Calu3 (cell line): ENCODE results near the gene DEFB113. TPM values are rescaled to one million over a fixed set of nuclear protein-coding genes. Genes with fewer than 3 reads are reported as not detected.

Experiments
- BruUV-seq: library from RNA; stranded (reverse); fragments of 400-500 nt; replicated peaks from 2 replicates; lab custom pipeline; 2021; lab: Mats Ljungman, UMichigan
- CTCF ChIA-PET: fragments of 300-600 bp; sonication (Branson Sonifier 250); formaldehyde crosslinking; loops from one replicate; lab custom pipeline; 2022; ENCODE audit warnings: antibody characterized with exemption; lab: Charles Lee
- DNase-seq: peaks from one replicate; pipeline ENCODE4 v3.0.0; 2022
- H3K27ac Mint-ChIP-seq: one replicate; pipeline ENCODE4 v1.8.0; 2022; ENCODE audit warnings: mixed read lengths; ENCODE audit not compliant: unreplicated experiment
- H3K27me3 Mint-ChIP-seq: one replicate; pipeline ENCODE4 v1.8.0; 2022; ENCODE audit warnings: mixed read lengths; ENCODE audit not compliant: unreplicated experiment
- H3K36me3 Mint-ChIP-seq: one replicate; pipeline ENCODE4 v1.8.0; 2022; ENCODE audit warnings: mild to moderate bottlenecking, moderate library complexity, mixed read lengths; ENCODE audit not compliant: insufficient read depth, unreplicated experiment
- H3K4me1 Mint-ChIP-seq: one replicate; pipeline ENCODE4 v1.8.0; 2022; ENCODE audit warnings: mild to moderate bottlenecking, low read depth, mixed read lengths; ENCODE audit not compliant: unreplicated experiment
- H3K4me3 Mint-ChIP-seq: one replicate; pipeline ENCODE4 v1.8.0; 2022; ENCODE audit warnings: mild to moderate bottlenecking, low read depth, moderate library complexity, mixed read lengths; ENCODE audit not compliant: unreplicated experiment
- H3K9me3 Mint-ChIP-seq: one replicate; pipeline ENCODE4 v1.8.0; 2022; ENCODE audit warnings: low read depth, mixed read lengths; ENCODE audit not compliant: unreplicated experiment
- CTCF ChIP-seq: fragments of 200-600 bp; IDR thresholded peaks from one replicate; pipeline ENCODE4 v1.8.0; 2022; ENCODE audit warnings: antibody characterized with exemption; ENCODE audit not compliant: unreplicated experiment
- intact Hi-C: fragments of 100-400 bp; cut with micrococcal nuclease; formaldehyde crosslinking; loops from one replicate; pipeline ENCODE4 v1.10.0; 2022; ENCODE audit not compliant: unreplicated experiment
- total RNA-seq: library from RNA; stranded (reverse); gene quantifications from 2 replicates; pipeline ENCODE4 v1.2.3, GENCODE V29; 2022

Gene DEFB113
- total RNA-seq, 1 experiment from 2014 or later = not detected

GRCh38 chr6:49934770-49935169 lies 34.7 kb downstream of the DEFB113 start:
- DNase-seq = no peak
- BruUV-seq = no TSS peak
- Mint-ChIP-seq H3K27me3 (no peaks in the 10 kb centered on the region), H3K9me3 (no peaks in the 10 kb centered on the region), H3K4me3 (no peak overlapping the region), H3K27ac (no peak overlapping the region), H3K4me1 (no peaks in the 10 kb centered on the region), H3K36me3 (no peaks in the 10 kb centered on the region)
- TF ChIP-seq CTCF = no peak
- CTCF ChIA-PET = no interaction called here
- intact Hi-C loops = no loop called here

- no peak for TF ChIP-seq CTCF
- H3K36me3 Mint-ChIP-seq = no peaks in the 10 kb centered on the region
- no peaks in the 10 kb centered on the region for H3K9me3 Mint-ChIP-seq
- no peak overlapping the region for H3K27ac Mint-ChIP-seq
- intact Hi-C loops = no loop called here
- CTCF ChIA-PET = no interaction called here
- no TSS peak for BruUV-seq
- no peaks in the 10 kb centered on the region for H3K4me1 Mint-ChIP-seq
- no peaks in the 10 kb centered on the region for H3K27me3 Mint-ChIP-seq
- no peak for DNase-seq
- no peak overlapping the region for H3K4me3 Mint-ChIP-seq
Measured at GRCh38 chr6:49933526-49933925, 35.9 kb downstream of the DEFB113 start.

GRCh38 chr6:49929340-49929739 lies 40.1 kb downstream of the DEFB113 start:
- no peaks in the 10 kb centered on the region for H3K27me3 Mint-ChIP-seq
- no peaks in the 10 kb centered on the region for H3K36me3 Mint-ChIP-seq
- TF ChIP-seq CTCF = no peak
- no peak overlapping the region for H3K4me3 Mint-ChIP-seq
- no peak for DNase-seq
- intact Hi-C loops = no loop called here
- CTCF ChIA-PET = no interaction called here
- BruUV-seq = no TSS peak
- peaks cover 10% of the 10 kb centered on the region for H3K4me1 Mint-ChIP-seq
- H3K9me3 Mint-ChIP-seq = peaks cover 5% of the 10 kb centered on the region
- no peak overlapping the region for H3K27ac Mint-ChIP-seq

GRCh38 chr6:49923826-49924225 lies 45.6 kb downstream of the DEFB113 start:
- Mint-ChIP-seq H3K4me3 (no peak overlapping the region), H3K9me3 (peaks cover 5% of the 10 kb centered on the region), H3K27ac (no peak overlapping the region), H3K27me3 (no peaks in the 10 kb centered on the region), H3K36me3 (no peaks in the 10 kb centered on the region), H3K4me1 (peaks cover 10% of the 10 kb centered on the region)
- no TSS peak for BruUV-seq
- CTCF ChIA-PET = no interaction called here
- intact Hi-C loops = no loop called here
- no peak for DNase-seq
- no peak for TF ChIP-seq CTCF
